ENCODE measurements around the gene POC1B.

Gene POC1B

DNA sequence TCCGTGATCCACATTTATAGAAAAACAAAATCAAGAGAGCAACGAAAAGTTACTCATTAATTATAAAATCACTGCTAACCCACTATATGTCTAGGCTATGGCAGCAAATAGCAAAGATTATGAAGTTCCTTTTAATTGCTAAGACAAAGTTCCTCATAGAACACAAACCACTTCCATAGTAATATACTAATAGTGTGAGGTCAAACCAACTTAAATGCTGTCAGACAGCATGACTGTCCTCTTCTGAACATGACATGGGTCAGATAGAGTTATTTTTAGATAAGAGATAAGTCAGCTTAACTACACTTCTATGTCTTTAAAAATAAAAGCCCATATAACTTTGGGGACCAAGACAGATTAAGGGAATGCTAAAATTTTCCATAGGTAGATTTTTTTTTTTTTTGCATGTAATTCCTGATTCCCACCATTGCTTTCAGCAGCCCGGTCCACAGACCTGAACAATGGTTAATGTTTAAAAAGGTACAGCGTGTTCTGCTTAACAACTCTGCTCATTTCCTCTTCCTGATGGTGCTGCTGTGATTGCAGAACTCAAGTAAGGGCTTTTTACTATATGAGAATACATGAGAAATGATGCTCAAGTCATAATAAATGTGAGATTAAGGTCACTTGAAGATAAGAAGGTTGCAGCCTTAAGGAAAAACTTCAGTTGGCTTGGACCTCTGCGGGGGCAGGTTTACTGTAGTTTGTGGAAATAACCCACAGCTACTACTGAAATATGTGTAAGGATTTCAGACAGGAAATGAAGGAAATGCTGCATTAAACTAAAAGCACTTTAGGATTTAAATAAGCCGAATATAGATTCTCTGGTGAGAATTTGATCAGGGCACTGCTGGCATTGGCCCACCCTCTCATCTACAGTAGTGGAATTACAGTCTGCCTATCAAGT is 135.8 kb downstream of the POC1B start:
- peak; percentile 39 for DNase-seq (ENCODE audit: low read depth)

GRCh38 chr12:89386138-89386537 is 139.7 kb downstream of the POC1B start:
- DNase-seq (ENCODE audit: low read depth) = no peak

DNA sequence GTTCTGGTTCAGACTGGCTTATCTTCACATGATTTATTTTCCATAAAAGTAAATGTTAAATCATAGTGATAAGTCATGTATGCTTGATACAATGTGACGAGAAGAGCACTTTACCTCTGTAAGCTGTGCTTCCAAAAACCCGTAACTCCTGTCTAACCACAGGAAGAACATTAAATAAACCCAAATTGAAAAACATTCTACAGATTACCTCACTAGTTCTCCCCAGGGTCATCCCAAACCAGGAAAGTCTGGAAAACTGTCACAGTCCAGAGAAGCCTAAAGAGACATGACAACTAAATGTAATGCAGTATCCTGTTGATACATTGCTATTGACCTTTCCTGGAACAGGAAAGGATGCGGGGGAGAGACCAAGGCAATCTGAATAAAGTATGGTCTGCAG is 141.0 kb downstream of the POC1B start:
- no peak for DNase-seq (ENCODE audit: low read depth)

- peak; percentile 97 for DNase-seq (ENCODE audit: low read depth)
These were observed 141.6 kb downstream of the POC1B start for GRCh38 chr12:89384050-89384758.

DNA sequence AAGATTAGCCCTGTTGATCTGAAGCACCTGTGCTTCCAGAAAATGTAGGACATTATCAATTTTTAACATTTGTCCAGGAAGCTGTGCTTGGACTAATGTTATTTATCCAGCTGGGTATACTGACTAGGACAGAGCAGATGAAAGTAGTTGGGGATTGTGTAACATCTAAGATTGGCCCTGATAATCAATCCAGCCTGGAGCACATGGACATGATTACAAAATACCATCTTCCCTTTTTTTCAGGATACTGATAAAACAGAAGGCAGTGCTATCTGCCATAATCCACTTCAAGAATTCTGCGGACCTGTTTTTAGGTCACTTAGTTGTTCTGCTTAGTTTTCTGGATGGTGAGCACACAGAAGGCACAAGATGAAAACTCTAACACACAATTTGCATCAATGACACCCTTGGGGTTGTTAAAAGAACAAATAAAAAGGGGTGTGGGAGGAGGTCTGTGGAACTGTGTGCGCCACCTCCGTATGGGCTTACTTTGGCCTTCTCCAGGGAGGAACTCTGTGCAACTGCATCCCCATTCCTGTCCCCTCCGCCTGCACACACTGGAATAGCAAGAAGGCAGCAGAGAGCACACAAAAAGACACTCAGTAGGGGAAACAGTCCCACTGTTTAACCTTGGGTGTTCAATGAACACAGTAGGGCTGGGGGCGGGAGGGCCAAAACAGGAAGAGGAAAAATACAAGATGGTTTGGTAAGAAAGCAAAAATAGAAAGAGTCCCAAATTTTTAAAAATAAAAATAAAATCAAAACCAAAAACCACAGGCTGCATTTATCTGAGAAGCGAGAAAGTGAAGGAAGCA is 142.4 kb downstream of the POC1B start:
- peak; percentile 51 for DNase-seq (ENCODE audit: low read depth)

DNA sequence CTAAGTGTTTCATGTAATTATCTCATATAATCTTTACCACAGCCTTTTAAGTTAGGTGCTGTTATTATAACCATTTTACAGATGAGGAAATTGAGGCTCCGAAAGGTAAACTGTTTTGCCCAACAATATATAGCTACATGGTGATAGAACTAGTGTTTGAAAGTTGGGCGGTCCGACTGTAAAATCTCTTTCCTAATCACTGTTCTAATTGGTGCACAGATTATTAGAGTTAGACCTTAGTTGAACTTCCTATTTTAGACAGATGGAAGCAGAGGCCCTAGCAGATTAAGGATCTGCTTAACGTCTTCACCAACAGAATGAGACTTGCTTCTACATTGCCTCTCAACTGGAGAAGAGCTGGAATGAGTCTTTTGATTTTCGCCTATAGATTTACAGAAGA is 143.5 kb downstream of the POC1B start:
- no peak for DNase-seq (ENCODE audit: low read depth)

DNA sequence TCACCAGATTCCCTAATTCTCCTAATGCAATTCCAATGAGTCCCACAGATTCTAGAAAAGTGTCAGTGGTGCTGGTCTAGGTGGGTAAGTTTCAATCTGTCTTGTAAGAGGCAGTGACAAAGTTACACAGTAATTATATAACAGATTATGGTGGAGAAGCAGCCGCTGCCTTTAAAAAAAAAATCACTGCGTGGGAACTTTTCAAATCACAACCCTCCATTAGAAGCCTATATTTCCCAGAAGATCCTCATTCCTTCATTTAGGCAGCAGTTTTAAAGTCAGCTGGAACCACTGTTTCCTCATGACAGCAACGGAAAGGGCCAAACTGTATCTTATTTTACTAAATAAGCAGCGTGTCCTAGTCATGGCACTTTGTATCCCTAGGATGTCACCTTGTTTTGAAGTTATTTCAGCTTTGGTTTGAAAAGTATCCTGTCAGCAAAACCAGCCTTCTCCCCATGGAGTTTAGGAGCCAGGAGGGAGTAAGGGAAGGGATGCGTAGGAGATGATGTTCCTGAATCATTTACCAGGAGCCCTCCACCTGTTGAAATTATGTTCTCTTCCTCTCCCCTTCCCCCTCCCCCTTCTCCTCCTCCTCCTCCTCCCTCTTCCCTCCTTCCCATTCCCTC is 145.9 kb downstream of the POC1B start:
- no peak for DNase-seq (ENCODE audit: low read depth)

DNA sequence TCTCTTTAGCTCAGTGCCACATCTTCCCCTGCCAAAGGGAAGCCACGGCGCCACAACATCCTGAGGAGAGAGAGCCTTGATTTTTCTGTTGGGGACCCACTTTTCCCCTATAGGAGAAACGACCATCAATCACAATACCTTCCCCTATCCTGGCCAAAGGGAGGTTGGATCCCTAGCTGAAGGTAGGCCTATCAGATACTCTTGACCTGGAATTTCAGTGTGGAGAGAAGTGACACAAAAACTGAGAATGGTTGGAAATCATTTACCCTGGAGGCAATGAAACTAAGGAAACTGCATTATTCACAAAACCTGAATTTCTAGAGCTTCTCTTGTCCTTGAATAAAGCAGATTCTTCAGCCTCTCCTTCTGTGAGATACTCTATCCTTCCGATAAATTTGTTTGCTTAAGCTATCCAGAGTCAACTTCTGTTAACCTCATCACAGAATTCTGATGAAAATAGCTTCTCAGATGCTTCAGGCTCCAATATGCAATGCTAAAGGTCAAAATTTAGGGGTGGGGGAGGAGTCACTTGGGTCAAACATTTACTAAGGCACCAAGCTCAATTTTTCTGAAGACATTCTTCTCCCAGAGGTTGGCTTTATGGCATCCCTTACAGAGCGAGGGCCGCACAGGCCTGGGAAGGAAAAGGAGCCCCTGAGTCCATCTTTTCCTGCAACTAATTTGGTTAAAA is 146.6 kb downstream of the POC1B start:
- no peak for DNase-seq (ENCODE audit: low read depth)

GRCh38 chr12:89376844-89377243 is 149.0 kb downstream of the POC1B start:
- no peak for DNase-seq (ENCODE audit: low read depth)

- DNase-seq (ENCODE audit: low read depth) = no peak
These were observed 149.7 kb downstream of the POC1B start for GRCh38 chr12:89376202-89376529.

- DNase-seq (ENCODE audit: low read depth) = peak; percentile 85
These were observed 151.9 kb downstream of the POC1B start for GRCh38 chr12:89373763-89374572.

DNA sequence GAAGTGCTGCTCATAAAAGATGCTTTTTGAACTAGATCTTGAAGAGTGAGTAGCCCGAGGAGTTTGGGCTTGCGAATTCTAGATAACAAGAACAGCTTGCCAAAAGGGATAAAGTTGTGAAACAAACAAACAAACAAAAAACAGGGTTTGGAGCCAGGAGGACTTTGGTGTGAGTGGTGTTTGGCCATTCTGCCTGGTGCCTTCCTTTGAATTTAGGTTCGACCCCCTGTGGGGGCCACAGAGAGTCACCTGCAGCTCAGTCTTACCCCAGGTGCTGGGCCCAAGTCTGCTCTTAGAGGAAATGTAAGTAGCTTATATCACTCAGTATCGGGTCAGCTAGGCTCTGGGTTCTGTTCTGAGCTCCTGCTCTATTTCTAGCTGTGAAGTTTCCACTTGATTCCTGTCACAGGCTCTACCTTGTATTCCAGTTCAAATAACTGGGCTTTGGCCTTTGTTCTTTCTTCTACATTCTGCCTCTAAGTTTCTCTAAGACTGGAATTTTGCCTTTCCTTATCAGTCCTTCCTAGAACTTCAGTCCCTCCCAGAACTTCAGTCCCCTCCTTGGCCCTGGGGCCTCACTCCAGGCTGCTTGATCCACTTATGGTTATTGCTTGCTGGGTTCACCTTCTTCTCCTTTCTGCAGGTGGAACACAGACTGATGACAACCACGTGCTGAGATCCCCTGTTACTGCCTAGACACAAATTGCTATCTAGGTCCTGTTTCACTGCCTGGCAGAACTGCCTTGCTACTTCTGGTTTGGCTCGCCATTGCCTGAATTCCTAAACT is 153.1 kb downstream of the POC1B start:
- no peak for DNase-seq (ENCODE audit: low read depth)

GRCh38 chr12:89370850-89371249 is 155.0 kb downstream of the POC1B start:
- peak; percentile 94 for DNase-seq (ENCODE audit: low read depth)

GRCh38 chr12:89370421-89370831 is 155.4 kb downstream of the POC1B start:
- DNase-seq (ENCODE audit: low read depth) = no peak

Data from EH (cell line).